HG02885 (cell line): ENCODE results near the gene ZDHHC7.

Experiments used
- ATAC-seq: cut with Tn5 transposase; IDR thresholded peaks from one replicate; pipeline ENCODE4 v1.9.1; 2021; ENCODE audit warnings: mild to moderate bottlenecking; ENCODE audit not compliant: unreplicated experiment, poor library complexity

Gene ZDHHC7

GRCh38 chr16:85002099-85002541 is 9.2 kb downstream of the ZDHHC7 start:
- no peak for ATAC-seq

GRCh38 chr16:84999857-85000480 is 11.4 kb downstream of the ZDHHC7 start:
- no peak for ATAC-seq

- ATAC-seq: no peak
Measured at GRCh38 chr16:84999200-84999599, 12.1 kb downstream of the ZDHHC7 start.

GRCh38 chr16:84996365-84996764 is 15.0 kb downstream of the ZDHHC7 start:
- ATAC-seq: no peak

GRCh38 chr16:84995663-84996062 is 15.7 kb downstream of the ZDHHC7 start:
- no peak for ATAC-seq

- ATAC-seq: no peak
Measured at GRCh38 chr16:84993926-84994325, 17.4 kb downstream of the ZDHHC7 start.

- ATAC-seq: no peak
Measured at GRCh38 chr16:84992717-84993075, 18.6 kb downstream of the ZDHHC7 start.

- ATAC-seq: no peak
Measured at GRCh38 chr16:84990782-84991181, 20.6 kb downstream of the ZDHHC7 start.

GRCh38 chr16:84989749-84990620 is 21.4 kb downstream of the ZDHHC7 start:
- ATAC-seq: no peak

- no peak for ATAC-seq
Measured at GRCh38 chr16:84988328-84989080, 22.8 kb downstream of the ZDHHC7 start.

GRCh38 chr16:84986879-84987278 is 24.5 kb downstream of the ZDHHC7 start:
- no peak for ATAC-seq

- no peak for ATAC-seq
Measured at GRCh38 chr16:84986102-84986501, 25.2 kb downstream of the ZDHHC7 start.

- no peak for ATAC-seq
Measured at GRCh38 chr16:84985079-84986065, 26.0 kb downstream of the ZDHHC7 start.

GRCh38 chr16:84982434-84982833 is 28.9 kb downstream of the ZDHHC7 start:
- no peak for ATAC-seq

- no peak for ATAC-seq
Measured at GRCh38 chr16:84979516-84979915, 31.8 kb downstream of the ZDHHC7 start.

- ATAC-seq: no peak
Measured at GRCh38 chr16:84976644-84977400, 34.5 kb downstream of the ZDHHC7 start.

GRCh38 chr16:84975522-84975921 is 35.8 kb downstream of the ZDHHC7 start:
- ATAC-seq: no peak

- no peak for ATAC-seq
Measured at GRCh38 chr16:84975066-84975465, 36.3 kb downstream of the ZDHHC7 start.
